Measurements from ENCODE around the gene PET100. TPM values are rescaled to one million over a fixed set of nuclear protein-coding genes. Genes with fewer than 3 reads are reported as not detected.

PET100 gene
- total RNA-seq, 1 donor = 9.0 TPM

DNA sequence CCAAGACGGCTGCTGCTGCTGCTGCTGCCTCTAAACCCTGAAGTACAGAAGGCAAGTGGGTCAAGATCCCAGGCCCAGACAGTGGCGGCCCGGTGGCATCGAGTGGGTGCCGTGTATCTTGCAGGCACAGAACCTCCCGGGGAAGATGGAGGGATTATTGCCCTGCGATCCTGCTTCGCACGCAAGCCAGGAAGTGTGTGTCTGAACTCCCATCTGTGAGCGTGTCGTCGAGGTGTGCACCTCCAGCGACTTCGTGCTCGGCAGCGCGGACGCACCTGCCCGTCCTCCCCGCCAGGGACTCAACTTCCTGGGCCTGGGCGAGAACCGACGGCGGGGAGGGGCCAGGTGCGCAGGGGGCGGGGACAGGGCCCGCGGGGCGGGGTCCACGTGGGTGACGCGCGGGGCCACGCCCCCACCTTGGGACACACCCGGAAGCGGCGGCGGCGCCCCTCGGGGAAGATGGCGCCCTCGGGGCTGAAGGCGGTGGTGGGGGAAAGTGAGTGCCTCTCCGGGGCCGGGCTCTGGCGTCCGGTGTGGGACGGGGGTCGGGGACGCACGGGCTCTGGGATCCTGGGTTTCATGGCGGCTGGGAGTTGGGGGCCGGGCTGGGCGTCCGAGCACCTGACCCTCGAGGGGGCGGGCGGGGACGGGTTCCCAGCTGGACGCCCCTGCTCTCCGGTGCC, 7.2 kb downstream of the PET100 start, which contains the start of gene STXBP2:
STXBP2 (plus strand) TSS at position 420 of the 683 bp plus-strand sequence; CDS start at position 460, 40 bp downstream.
- Histone ChIP-seq H3K4me3 (ENCODE audit: insufficient read depth, low read length) (peak within 1 kb of the TSS; percentile 20), H3K9me3 (ENCODE audit: low read depth, low read length) (no peaks in the 10 kb centered on the region), H3K4me2 (ENCODE audit: insufficient read depth, low read length) (no peak within 1 kb of the TSS), H3K36me3 (ENCODE audit: insufficient read depth, low read length) (no peaks in the 10 kb centered on the region), H4K20me1 (ENCODE audit: insufficient read depth, low read length) (no peaks in the 10 kb centered on the region), H2AFZ (ENCODE audit: low read length) (no peak within 1 kb of the TSS), H3K4me1 (ENCODE audit: insufficient read depth, low read length) (no peaks in the 10 kb centered on the region), H3K27ac (ENCODE audit: low read depth, low read length) (no peak within 1 kb of the TSS), H3K27me3 (ENCODE audit: insufficient read depth, low read length) (peaks cover 9% of the 10 kb centered on the region), H3K79me2 (ENCODE audit: insufficient read depth, low read length) (no peaks in the 10 kb centered on the region)
- TF ChIP-seq, protein P1, sequence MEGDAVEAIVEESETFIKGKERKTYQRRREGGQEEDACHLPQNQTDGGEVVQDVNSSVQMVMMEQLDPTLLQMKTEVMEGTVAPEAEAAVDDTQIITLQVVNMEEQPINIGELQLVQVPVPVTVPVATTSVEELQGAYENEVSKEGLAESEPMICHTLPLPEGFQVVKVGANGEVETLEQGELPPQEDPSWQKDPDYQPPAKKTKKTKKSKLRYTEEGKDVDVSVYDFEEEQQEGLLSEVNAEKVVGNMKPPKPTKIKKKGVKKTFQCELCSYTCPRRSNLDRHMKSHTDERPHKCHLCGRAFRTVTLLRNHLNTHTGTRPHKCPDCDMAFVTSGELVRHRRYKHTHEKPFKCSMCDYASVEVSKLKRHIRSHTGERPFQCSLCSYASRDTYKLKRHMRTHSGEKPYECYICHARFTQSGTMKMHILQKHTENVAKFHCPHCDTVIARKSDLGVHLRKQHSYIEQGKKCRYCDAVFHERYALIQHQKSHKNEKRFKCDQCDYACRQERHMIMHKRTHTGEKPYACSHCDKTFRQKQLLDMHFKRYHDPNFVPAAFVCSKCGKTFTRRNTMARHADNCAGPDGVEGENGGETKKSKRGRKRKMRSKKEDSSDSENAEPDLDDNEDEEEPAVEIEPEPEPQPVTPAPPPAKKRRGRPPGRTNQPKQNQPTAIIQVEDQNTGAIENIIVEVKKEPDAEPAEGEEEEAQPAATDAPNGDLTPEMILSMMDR (IDR thresholded peaks at IDR 0.05; ENCODE audit: extremely low read depth, low read depth, low read length) = no peak
- DNase-seq (ENCODE audit: insufficient read length, low spot score, missing footprints) = peak; percentile 86

DNA sequence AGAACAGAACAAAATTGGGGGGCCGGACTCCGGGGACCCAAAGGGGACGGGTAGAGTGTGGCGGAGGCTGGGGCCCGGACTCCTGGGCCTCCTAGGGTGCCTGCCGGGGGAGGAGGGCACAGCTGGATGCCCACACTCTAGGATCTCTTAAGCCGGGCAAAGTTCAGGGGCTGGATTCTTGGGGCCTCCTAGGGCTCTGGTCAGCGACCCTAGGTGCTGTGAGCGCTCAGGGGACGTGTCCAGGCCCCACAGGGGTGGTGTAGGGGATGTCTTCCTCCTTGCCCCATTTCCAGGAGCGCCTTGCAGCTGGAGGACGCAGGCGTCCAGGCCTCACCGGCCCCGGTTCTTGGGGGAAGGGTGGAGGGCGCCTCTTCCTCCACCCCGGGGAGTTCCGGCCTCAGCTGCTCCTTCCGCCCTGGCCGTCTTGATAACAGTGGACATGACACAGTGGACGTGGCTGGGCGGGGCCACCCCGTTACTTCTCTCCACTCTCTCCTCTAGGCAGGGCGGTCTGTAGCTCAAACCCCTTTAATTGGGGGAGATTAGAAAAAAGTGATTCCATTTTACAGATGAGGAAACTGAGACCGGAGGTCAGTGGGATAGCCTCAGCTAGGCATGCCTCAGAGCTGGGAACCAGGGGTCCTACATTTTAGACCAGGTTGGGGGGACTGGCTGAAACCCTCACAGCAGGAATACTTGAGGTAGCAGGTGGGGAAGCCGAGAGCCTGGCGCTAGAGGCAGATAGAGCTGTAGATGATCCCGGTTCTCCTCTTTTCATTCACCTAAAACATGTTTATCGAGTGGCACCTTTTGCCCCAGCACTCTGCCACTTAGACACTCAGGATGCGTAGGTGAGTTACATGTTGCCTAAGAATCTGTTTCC, 8.0 kb downstream of the PET100 start:
- H3K79me2 ChIP-seq (ENCODE audit: insufficient read depth, low read length) = no peaks in the 10 kb centered on the region
- no peak overlapping the region for H2AFZ ChIP-seq (ENCODE audit: low read length)
- H3K4me2 ChIP-seq (ENCODE audit: insufficient read depth, low read length) = no peak overlapping the region
- peak overlapping the region; percentile 20 for H3K4me3 ChIP-seq (ENCODE audit: insufficient read depth, low read length)
- DNase-seq (ENCODE audit: insufficient read length, low spot score, missing footprints) = peak; percentile 89
- no peaks in the 10 kb centered on the region for H3K9me3 ChIP-seq (ENCODE audit: low read depth, low read length)
- H3K27me3 ChIP-seq (ENCODE audit: insufficient read depth, low read length) = peaks cover 9% of the 10 kb centered on the region
- no peak overlapping the region for H3K27ac ChIP-seq (ENCODE audit: low read depth, low read length)
- no peaks in the 10 kb centered on the region for H4K20me1 ChIP-seq (ENCODE audit: insufficient read depth, low read length)
- no peaks in the 10 kb centered on the region for H3K36me3 ChIP-seq (ENCODE audit: insufficient read depth, low read length)
- TF ChIP-seq, protein P1 (IDR thresholded peaks at IDR 0.05; ENCODE audit: extremely low read depth, low read depth, low read length) = no peak
- H3K4me1 ChIP-seq (ENCODE audit: insufficient read depth, low read length) = no peaks in the 10 kb centered on the region

DNA sequence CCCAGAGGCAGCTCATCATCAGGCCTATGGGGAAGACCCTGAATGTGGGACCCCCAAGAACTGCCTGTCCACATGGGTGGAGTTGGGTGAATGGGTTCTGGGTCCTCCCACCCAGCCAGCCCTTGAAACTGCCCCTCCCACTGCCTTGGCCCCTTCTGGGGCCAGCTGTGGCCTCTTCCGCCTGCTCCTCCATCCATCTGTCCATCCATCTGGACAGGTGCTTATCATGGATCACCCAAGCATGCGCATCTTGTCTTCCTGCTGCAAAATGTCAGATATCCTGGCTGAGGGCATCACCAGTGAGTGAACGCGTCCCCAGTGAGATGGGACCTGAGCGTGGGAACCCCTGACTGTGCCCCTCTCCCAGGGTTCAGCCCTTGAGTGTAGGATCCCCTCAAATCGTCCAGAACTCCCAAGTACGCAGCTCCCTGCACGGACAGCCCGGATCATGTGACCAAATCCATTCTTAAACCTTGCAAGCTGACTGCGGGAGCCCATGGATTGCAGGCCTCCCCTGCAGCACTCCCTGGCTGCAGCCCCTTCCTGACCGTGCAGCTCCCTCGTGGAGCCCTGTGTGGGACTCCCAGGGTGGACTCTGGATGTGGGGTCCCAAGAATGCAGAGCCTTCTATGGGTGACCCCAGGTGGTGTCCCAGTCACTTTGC, 9.3 kb downstream of the PET100 start:
- no peaks in the 10 kb centered on the region for H3K9me3 ChIP-seq (ENCODE audit: low read depth, low read length)
- H3K4me3 ChIP-seq (ENCODE audit: insufficient read depth, low read length) = no peak overlapping the region
- no peaks in the 10 kb centered on the region for H3K79me2 ChIP-seq (ENCODE audit: insufficient read depth, low read length)
- TF ChIP-seq, protein P1 (IDR thresholded peaks at IDR 0.05; ENCODE audit: extremely low read depth, low read depth, low read length) = no peak
- no peak overlapping the region for H3K27ac ChIP-seq (ENCODE audit: low read depth, low read length)
- H2AFZ ChIP-seq (ENCODE audit: low read length) = no peak overlapping the region
- peak; percentile 75 for DNase-seq (ENCODE audit: insufficient read length, low spot score, missing footprints)
- no peaks in the 10 kb centered on the region for H3K36me3 ChIP-seq (ENCODE audit: insufficient read depth, low read length)
- no peaks in the 10 kb centered on the region for H3K4me1 ChIP-seq (ENCODE audit: insufficient read depth, low read length)
- no peak overlapping the region for H3K4me2 ChIP-seq (ENCODE audit: insufficient read depth, low read length)
- no peaks in the 10 kb centered on the region for H4K20me1 ChIP-seq (ENCODE audit: insufficient read depth, low read length)
- H3K27me3 ChIP-seq (ENCODE audit: insufficient read depth, low read length) = peaks cover 9% of the 10 kb centered on the region

All from osteoblast (primary cell).